Activated naive CD4-positive, alpha-beta T cell treated with anti-CD3 and anti-CD28 coated beads, Interleukin-2, amount 10 ng/mL, durations not matched to agents 7 days and 5 days (primary cell): ENCODE data around the gene C17orf114.
A peak's percentile ranks its signal among the peaks of the same experiment; 100 is the strongest.
"Not testable (repeated sequence)": the region's sequence is repeated elsewhere in the genome, so short reads cannot be mapped to it uniquely, and the experiment has no call there.

Experiments used
- CTCF ChIA-PET: fragments of 350-600 bp; sonication (Branson Sonifier 250); formaldehyde crosslinking; loops from one replicate; lab custom pipeline; 2021; ENCODE audit warnings: antibody characterized with exemption; lab: Charles Lee
- DNase-seq: peaks from one replicate; pipeline ENCODE4 v3.0.0-alpha.2; 2020
- H3K27ac Mint-ChIP-seq: one replicate; pipeline ENCODE4 v1.8.0; 2021; ENCODE audit warnings: mild to moderate bottlenecking, moderate library complexity, mixed read lengths
- H3K27me3 Mint-ChIP-seq: one replicate; pipeline ENCODE4 v1.8.0; 2021; ENCODE audit warnings: mild to moderate bottlenecking, mixed read lengths
- H3K36me3 Mint-ChIP-seq: one replicate; pipeline ENCODE4 v1.8.0; 2021; ENCODE audit warnings: mixed read lengths
- H3K4me1 Mint-ChIP-seq: one replicate; pipeline ENCODE4 v1.8.0; 2021; ENCODE audit warnings: mixed read lengths
- H3K4me3 Mint-ChIP-seq: one replicate; pipeline ENCODE4 v1.8.0; 2021; ENCODE audit warnings: mild to moderate bottlenecking, moderate library complexity, mixed read lengths
- H3K9me3 Mint-ChIP-seq: one replicate; pipeline ENCODE4 v1.8.0; 2021; ENCODE audit warnings: mixed read lengths

C17orf114 gene

DNA sequence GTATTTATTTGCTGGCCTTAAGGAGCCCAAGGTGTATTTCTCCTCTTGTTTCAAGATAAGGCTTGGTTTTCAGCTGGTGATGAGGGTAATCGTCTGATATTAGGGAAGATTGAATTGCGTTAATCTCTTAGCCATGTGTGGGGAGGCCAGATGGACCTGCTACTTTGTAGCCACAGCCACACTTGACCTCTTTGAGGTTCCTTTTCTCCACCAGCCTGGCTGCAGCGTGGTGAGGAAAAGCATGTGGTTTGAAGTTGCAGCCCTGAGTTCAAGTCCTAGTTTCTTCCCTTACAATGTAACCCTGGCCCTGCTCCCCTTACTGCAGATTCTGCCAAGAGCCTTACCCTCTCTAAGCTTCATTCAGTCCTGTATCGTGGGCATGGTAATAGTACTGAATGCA is 34.1 kb upstream of the C17orf114 start:
- Mint-ChIP-seq H3K36me3 (peaks cover 22% of the 10 kb centered on the region), H3K4me3 (no peak overlapping the region), H3K27me3 (no peaks in the 10 kb centered on the region), H3K9me3 (no peaks in the 10 kb centered on the region), H3K4me1 (peaks cover 56% of the 10 kb centered on the region), H3K27ac (peak overlapping the region; percentile 50)
- CTCF ChIA-PET = no interaction called here
- DNase-seq = no peak

DNA sequence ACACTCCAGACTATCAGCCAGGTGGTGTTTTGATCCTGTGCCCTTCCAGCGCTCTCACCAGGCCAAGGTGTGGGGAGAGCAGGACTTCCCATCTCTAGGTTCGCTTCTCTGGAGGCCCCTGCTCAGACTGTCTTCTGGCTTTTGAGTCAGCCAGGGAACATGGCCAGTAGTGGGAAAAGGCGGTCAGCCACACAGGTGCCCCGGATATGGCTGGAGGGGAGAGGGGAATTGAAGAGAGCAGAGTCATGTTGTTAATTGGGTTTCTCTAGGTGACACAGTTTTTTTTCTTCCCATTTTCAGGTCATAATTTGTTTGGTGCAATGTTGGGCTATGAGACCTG is 32.5 kb upstream of the C17orf114 start:
- H3K27ac Mint-ChIP-seq = no peak overlapping the region
- H3K27me3 Mint-ChIP-seq = no peaks in the 10 kb centered on the region
- no peaks in the 10 kb centered on the region for H3K9me3 Mint-ChIP-seq
- peaks cover 21% of the 10 kb centered on the region for H3K36me3 Mint-ChIP-seq
- peak overlapping the region; percentile 86 for H3K4me3 Mint-ChIP-seq
- peaks cover 40% of the 10 kb centered on the region for H3K4me1 Mint-ChIP-seq
- no peak for DNase-seq
- CTCF ChIA-PET = interaction anchor here (1.1 kb wide), 1 partner anchor 44 kb away, joined by 4 read pairs; no protein-coding TSS in a partner anchor

DNA sequence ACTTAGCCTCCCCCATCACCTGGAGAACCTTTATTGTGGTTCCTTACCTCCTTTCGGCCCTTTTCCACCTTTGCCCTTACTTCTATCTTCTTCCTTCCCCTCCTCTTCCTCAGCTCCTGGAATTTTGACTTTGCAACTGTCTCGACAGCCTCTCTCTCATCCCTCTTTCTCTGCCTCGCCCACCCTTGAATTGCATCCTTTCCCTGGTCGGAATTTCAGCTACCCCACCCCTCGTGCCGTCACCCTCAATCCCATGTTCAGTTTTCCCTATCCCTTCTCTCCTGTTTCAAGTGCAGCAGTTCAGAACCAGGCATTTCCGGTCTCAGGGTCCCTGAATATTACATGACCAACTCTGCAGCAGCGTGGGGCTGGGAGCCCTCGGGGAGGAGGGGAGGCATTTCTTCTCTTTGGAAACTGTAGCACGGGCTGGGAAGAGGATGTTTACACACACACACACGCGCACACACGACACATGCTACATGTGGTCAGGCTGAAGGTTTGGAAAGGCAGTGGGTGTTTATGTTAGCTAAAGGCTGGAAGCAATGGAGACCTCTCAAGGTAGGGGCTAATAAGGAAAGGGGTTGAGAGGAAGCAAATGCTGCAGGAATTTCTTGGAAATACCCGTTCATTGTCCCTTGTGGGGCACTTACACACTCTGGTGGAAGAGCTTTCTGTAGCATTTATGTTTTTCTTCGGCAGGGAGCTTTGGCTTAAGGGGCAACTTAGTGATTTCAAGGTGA is 32.0 kb upstream of the C17orf114 start:
- peak overlapping the region; percentile 86 for H3K4me3 Mint-ChIP-seq
- peaks cover 16% of the 10 kb centered on the region for H3K36me3 Mint-ChIP-seq
- peaks cover 35% of the 10 kb centered on the region for H3K4me1 Mint-ChIP-seq
- peak overlapping the region; percentile 87 for H3K27ac Mint-ChIP-seq
- no peaks in the 10 kb centered on the region for H3K9me3 Mint-ChIP-seq
- peaks cover 5% of the 10 kb centered on the region for H3K27me3 Mint-ChIP-seq
- CTCF ChIA-PET = interaction anchor here (1.1 kb wide), 1 partner anchor 44 kb away, joined by 4 read pairs; no protein-coding TSS in a partner anchor
- peak; percentile 30 for DNase-seq

DNA sequence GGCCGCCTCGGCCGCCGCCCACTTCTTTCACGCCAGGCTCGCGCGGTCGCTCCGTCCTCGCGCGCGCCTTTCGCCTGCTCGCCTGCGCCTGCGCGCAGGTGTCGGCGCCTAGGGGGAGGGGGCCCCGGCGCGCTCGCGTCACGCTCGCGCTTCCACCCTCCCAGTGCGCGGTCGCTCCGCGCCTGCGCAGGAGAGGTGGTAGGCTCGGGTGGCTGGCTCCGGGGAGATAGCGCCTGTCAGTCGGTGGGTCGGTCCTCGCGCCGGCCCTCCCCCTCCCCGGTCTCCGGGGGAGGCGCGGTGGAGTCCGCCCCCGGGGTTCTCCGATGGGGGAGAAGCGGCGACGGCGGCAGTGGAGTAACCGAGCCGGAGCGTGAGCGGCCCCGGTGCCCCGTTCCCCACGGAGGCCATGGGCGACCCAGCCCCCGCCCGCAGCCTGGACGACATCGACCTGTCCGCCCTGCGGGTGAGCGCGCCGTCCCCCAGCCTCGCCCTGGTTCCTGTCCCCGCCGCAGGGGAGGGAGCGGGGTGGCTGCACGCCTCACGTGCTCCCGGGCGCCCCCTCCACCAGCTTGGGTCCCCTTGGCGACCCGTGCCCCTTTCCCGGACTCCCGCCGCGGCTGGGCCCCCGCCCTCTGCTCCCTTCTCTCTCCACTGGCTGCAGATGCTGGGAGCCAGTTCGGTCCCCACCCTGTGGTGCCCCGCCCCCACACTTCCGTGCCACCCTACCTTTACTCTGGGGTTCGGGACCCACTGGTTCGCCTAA is 31.2 kb upstream of the C17orf114 start, which contains the start of gene MINK1:
Gene MINK1, plus strand, starts transcription at position 163 of the 763 bp plus-strand sequence. Its CDS starts 244 bp downstream, at position 407.
- peaks cover 14% of the 10 kb centered on the region for H3K36me3 Mint-ChIP-seq
- peaks cover 8% of the 10 kb centered on the region for H3K27me3 Mint-ChIP-seq
- H3K4me3 Mint-ChIP-seq = peak within 1 kb of the TSS; percentile 86
- no peaks in the 10 kb centered on the region for H3K9me3 Mint-ChIP-seq
- CTCF ChIA-PET = no interaction called here
- peak within 1 kb of the TSS; percentile 87 for H3K27ac Mint-ChIP-seq
- DNase-seq = peak; percentile 91
- peaks cover 34% of the 10 kb centered on the region for H3K4me1 Mint-ChIP-seq

DNA sequence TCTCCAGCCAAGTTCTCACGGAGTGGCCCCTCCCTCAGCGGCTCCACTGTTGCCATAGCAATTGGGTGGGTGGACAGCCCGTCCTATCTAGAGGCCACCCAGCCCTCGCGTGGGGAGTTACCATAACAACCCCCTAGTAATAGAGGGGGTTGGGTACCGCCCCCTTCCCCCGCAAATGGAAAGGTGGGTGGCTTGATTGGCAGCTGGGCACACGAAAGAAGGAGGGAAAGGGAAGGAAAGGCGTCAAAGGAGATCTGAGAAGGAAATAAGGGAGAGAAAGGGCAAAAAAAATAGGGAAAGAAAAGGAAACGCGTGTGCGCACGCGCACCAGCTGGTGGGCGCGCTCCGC is 30.7 kb upstream of the C17orf114 start:
- peak overlapping the region; percentile 81 for H3K4me3 Mint-ChIP-seq
- DNase-seq, H3K9me3 Mint-ChIP-seq, H3K27me3 Mint-ChIP-seq, CTCF ChIA-PET, H3K36me3 Mint-ChIP-seq: not testable (repeated sequence)
- peak overlapping the region; percentile 85 for H3K27ac Mint-ChIP-seq
- H3K4me1 Mint-ChIP-seq = peaks cover 32% of the 10 kb centered on the region

DNA sequence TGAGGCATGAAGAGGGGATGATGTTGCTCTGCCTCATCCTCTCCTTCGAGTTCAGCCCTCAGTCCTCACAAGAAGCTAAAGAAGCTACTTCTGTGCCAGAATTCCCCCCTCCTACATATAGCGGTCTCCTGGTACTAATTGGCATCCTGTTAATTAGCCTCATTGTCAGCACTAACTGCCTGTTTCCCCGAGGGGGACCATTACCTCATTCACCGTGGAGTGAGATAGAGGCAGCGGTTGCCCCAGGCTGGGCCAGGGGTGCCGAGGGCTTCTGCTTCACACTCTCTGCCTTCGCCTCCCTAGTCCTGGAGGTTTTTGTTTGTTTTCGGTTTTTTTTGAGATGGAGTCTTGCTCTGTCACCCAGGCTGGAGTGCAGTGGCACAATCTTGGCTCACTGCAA is 25.3 kb upstream of the C17orf114 start:
- no peak overlapping the region for H3K4me3 Mint-ChIP-seq
- peaks cover 16% of the 10 kb centered on the region for H3K27me3 Mint-ChIP-seq
- H3K36me3 Mint-ChIP-seq = no peaks in the 10 kb centered on the region
- no peaks in the 10 kb centered on the region for H3K9me3 Mint-ChIP-seq
- H3K4me1 Mint-ChIP-seq = no peaks in the 10 kb centered on the region
- no peak for DNase-seq
- no peak overlapping the region for H3K27ac Mint-ChIP-seq
- CTCF ChIA-PET = no interaction called here

DNA sequence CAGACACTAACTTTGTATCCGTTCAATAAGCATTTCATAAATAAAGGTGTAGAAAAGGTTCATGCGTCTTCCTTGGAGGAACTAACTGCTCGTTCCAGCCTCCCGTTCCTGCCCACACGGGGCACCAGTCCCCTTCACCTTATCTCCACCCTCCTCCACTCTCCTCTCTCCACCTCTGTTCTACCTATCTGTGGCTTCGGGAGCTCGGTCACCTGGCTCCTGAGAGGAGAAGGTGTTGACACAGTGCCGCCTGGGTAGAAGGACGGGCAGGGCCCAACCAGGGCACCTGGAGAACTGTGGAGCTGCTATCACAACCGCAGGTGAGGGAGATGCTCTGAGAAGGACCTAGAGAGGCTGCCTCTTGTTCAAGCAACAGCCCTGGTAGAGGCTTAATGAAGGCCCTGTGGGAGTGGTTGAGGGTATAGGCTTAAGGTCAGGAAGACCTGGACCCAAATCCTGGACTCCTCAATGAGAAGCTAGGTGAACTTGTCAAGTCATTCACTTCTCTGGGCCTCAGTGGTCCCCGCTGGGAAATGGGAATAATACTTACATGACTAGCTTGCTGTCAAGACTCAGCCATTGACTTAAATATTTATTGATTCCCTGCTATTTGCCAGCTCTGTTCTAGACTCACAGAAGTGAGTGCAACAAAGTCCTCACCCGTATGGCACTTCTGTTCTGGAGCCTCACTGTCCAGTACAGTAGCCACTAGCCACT is 21.4 kb upstream of the C17orf114 start:
- no peak for DNase-seq
- no peak overlapping the region for H3K4me3 Mint-ChIP-seq
- no peak overlapping the region for H3K27ac Mint-ChIP-seq
- peaks cover 8% of the 10 kb centered on the region for H3K27me3 Mint-ChIP-seq
- no peaks in the 10 kb centered on the region for H3K36me3 Mint-ChIP-seq
- CTCF ChIA-PET = no interaction called here
- no peaks in the 10 kb centered on the region for H3K4me1 Mint-ChIP-seq
- H3K9me3 Mint-ChIP-seq = no peaks in the 10 kb centered on the region

DNA sequence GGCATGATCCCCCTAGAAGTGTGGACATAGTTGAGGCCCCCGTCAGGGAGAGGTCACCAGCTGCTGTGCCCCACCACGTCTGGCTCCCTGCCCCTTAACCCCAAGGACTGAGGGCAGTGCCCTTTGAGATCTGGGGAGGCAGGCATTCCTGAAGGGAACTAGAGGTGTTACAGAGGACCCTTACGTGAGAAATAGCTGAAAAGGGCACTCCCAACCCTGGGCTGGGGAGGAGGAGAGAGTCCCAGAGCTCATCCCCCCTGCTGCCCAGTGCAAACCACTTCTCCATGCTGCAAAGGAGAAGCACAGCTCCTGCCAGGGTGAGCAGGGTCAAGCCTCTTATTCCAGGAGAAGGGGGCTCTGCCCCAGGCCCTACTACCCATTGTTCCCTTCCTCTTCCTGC is 20.7 kb upstream of the C17orf114 start:
- no peaks in the 10 kb centered on the region for H3K36me3 Mint-ChIP-seq
- no peak overlapping the region for H3K27ac Mint-ChIP-seq
- H3K27me3 Mint-ChIP-seq = peaks cover 8% of the 10 kb centered on the region
- no peak for DNase-seq
- no peaks in the 10 kb centered on the region for H3K4me1 Mint-ChIP-seq
- no peak overlapping the region for H3K4me3 Mint-ChIP-seq
- CTCF ChIA-PET = no interaction called here
- no peaks in the 10 kb centered on the region for H3K9me3 Mint-ChIP-seq

DNA sequence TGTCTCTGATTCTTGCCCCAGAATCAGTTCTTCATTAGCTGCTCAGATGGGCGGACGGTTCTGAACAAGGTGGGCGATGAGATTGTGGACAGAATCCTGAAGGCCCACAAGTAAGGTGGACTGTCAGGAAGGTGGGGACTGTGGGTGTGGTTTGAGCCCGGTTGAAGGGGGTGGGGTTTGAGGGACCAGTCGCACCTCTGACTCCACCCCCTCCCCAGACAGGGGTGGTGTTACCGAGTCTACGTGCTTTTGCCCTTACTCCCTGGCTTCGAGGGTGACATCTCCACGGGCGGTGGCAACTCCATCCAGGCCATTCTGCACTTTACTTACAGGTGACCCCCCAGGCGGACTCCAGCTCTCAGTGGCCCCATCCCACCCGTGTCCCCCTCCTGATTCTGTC is 16.1 kb upstream of the C17orf114 start:
- Mint-ChIP-seq H3K27me3 (no peaks in the 10 kb centered on the region), H3K27ac (no peak overlapping the region), H3K36me3 (peaks cover 2% of the 10 kb centered on the region), H3K9me3 (no peaks in the 10 kb centered on the region), H3K4me3 (no peak overlapping the region), H3K4me1 (no peaks in the 10 kb centered on the region)
- DNase-seq = no peak
- CTCF ChIA-PET = no interaction called here

DNA sequence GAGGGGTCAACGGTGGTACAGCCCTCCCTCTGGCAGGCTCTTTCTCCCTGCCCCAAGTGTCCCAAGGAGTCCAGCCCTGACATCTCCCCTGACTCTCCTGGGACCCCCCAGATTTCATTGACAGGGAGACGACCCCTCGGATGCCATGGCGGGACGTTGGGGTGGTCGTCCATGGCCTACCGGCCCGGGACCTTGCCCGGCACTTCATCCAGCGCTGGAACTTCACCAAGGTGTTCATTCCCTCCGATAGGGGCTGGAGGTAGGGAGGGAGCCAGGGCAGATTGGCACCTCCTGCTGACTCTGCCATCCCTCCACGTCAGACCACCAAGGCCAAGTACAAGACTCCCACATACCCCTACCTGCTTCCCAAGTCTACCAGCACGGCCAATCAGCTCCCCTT is 14.7 kb upstream of the C17orf114 start:
- CTCF ChIA-PET = no interaction called here
- Mint-ChIP-seq H3K4me3 (no peak overlapping the region), H3K36me3 (peaks cover 2% of the 10 kb centered on the region), H3K9me3 (no peaks in the 10 kb centered on the region), H3K4me1 (no peaks in the 10 kb centered on the region), H3K27me3 (no peaks in the 10 kb centered on the region), H3K27ac (no peak overlapping the region)
- no peak for DNase-seq

DNA sequence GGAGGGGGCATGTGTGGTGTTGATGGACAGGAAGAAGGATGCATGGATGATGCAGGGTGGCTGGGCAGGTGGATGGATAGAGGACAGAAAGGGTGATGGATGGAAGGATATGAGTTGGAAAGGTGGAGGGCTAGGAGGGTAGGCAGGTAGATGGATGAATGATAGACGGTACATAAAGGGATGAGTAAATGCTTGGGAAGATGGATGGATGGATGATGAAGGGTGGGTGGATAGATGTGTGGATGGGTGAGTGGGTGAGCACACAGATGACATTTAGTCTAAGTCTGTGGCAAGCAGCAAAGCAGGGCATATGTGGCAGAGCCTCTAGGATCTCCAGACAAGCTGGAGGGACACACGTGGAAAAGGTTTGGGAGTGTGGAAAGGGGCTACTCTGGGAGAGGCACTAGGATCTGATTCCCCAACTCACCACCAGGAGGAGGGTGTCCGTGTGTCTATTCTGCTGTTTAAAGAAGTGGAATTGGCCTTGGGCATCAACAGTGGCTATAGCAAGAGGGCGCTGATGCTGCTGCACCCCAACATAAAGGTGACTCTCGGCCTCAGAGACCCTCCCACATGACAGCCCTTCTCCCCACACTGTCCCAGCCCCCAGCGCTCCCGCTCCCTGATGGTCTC is 13.0 kb upstream of the C17orf114 start:
- DNase-seq = no peak
- Mint-ChIP-seq H3K4me1 (no peaks in the 10 kb centered on the region), H3K4me3 (no peak overlapping the region), H3K9me3 (no peaks in the 10 kb centered on the region), H3K36me3 (peaks cover 7% of the 10 kb centered on the region), H3K27ac (no peak overlapping the region), H3K27me3 (no peaks in the 10 kb centered on the region)
- CTCF ChIA-PET = no interaction called here

DNA sequence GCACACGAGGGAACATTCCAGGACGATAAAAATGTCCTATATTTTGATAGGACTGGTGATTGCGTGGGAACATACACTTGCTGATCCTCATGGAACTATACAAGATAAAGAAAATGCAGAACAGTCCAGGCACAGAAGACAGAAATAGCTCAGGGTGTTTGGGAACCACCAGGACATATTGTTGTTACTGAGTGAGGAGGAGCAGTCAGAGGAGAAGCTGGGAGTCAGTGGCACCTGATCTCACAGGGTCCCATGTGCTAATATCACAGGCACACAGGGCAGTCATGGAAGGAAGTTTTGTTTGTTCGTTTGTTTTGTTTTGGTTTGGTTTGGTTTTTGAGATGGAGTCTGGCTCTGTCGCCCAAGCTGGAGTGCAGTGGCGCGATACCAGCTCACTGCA is 10.6 kb upstream of the C17orf114 start:
- Mint-ChIP-seq H3K4me3 (no peak overlapping the region), H3K27ac (no peak overlapping the region), H3K4me1 (peaks cover 11% of the 10 kb centered on the region), H3K9me3 (no peaks in the 10 kb centered on the region), H3K27me3 (peaks cover 2% of the 10 kb centered on the region), H3K36me3 (peaks cover 11% of the 10 kb centered on the region)
- no peak for DNase-seq
- CTCF ChIA-PET = no interaction called here

DNA sequence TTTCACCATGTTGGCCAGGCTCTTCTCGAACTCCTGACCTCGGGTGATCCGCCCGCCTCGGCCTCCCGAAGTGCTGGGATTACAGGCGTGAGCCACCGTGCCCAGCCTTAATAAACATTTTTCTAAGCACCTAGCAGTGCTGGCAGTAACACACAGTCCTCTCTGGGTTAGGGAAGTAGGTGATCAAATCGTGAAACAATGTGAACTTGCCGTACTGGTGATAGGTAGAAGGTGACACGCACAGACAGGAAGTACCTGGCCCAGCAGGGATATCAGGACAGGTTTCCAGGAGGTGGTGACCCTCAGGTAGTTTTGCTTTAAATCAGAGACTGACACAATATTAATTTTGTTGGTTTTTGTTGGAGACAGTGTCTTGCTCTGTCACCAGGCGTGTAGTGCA is 9.3 kb upstream of the C17orf114 start:
- Mint-ChIP-seq H3K27ac (no peak overlapping the region), H3K36me3 (peaks cover 11% of the 10 kb centered on the region), H3K27me3 (peaks cover 4% of the 10 kb centered on the region), H3K9me3 (no peaks in the 10 kb centered on the region), H3K4me3 (no peak overlapping the region), H3K4me1 (peaks cover 14% of the 10 kb centered on the region)
- CTCF ChIA-PET = no interaction called here
- no peak for DNase-seq

DNA sequence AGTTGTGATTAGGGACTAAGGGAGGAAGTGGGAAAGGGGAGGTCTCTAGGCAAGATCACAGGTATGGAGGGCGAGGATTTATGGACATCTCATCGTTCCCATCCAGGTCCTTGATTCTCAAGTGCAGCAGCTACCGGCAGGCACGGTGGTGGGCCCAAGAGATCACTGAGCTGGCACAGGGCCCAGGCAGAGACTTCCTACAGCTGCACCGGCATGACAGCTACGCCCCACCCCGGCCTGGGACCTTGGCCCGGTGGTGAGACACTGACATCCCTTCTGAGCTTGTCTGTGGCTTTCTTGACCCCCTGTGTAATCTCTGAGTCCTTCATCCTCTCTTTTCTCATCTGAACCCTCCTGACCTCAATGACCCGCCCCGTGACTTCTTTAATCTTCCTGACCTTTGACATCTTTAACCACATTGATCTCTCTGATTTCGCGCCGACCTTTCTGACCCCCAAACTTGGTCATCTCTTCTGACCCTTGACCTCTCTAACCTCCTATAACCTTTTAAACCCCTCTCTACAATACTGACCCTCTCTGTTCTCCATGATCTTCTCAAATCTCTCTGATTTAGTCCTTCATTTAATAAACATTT is 8.7 kb upstream of the C17orf114 start:
- CTCF ChIA-PET = no interaction called here
- Mint-ChIP-seq H3K36me3 (peaks cover 8% of the 10 kb centered on the region), H3K4me1 (peaks cover 20% of the 10 kb centered on the region), H3K27ac (no peak overlapping the region), H3K4me3 (no peak overlapping the region), H3K9me3 (no peaks in the 10 kb centered on the region), H3K27me3 (peaks cover 4% of the 10 kb centered on the region)
- DNase-seq = no peak
